SK-N-SH treated with all-trans-retinoic acid at 6 μM for 48 hours (cell line): ENCODE measurements around the gene AMMECR1.

Source experiments
- ARNTL ChIP-seq: fragments of 450-650 bp; formaldehyde crosslinking; IDR thresholded peaks from 2 replicates; pipeline ENCODE4 v1.5.0; 2020; ENCODE audit warnings: low read depth, mild to moderate bottlenecking, moderate library complexity, borderline replicate concordance
- GLIS3 ChIP-seq: fragments of 250-450 bp; sonication (Bioruptor Pico); IDR thresholded peaks from 2 replicates; pipeline ENCODE4 v1.5.0; 2020; ENCODE audit warnings: mild to moderate bottlenecking, moderate library complexity
- RARB ChIP-seq: fragments of 250-450 bp; sonication (Bioruptor Pico); IDR thresholded peaks from 2 replicates; pipeline ENCODE4 v1.8.0; 2021; ENCODE audit warnings: mild to moderate bottlenecking, moderate library complexity
- TOX ChIP-seq: fragments of 250-450 bp; sonication (Bioruptor Pico); IDR thresholded peaks from 2 replicates; pipeline ENCODE4 v1.8.0; 2021; ENCODE audit warnings: mild to moderate bottlenecking, moderate library complexity, borderline replicate concordance
- ZC3H10 ChIP-seq: fragments of 250-450 bp; sonication (Bioruptor Pico); IDR thresholded peaks from 2 replicates; pipeline ENCODE4 v1.5.1; 2021; ENCODE audit warnings: mild to moderate bottlenecking, moderate library complexity
- ZFP3 ChIP-seq: fragments of 250-450 bp; sonication (Bioruptor Pico); IDR thresholded peaks from 2 replicates; pipeline ENCODE4 v1.5.0; 2020; ENCODE audit warnings: mild to moderate bottlenecking, moderate library complexity
- ZFP30 ChIP-seq: fragments of 450-650 bp; formaldehyde crosslinking; IDR thresholded peaks from 2 replicates; pipeline ENCODE4 v1.5.0; 2022; ENCODE audit warnings: mild to moderate bottlenecking, moderate library complexity
- ZNF565 ChIP-seq: fragments of 450-650 bp; formaldehyde crosslinking; conservative IDR thresholded peaks from 2 replicates; pipeline ENCODE4 v1.5.0; 2020; ENCODE audit warnings: low read depth, mild to moderate bottlenecking, moderate library complexity
- TF ChIP-seq, protein P1 (sequence below): fragments of 250-450 bp; sonication (Bioruptor Pico); IDR thresholded peaks from 2 replicates; pipeline ENCODE4 v1.5.1; 2020; ENCODE audit warnings: low read depth, mild to moderate bottlenecking, moderate library complexity
- TF ChIP-seq, protein P2 (sequence below): fragments of 250-450 bp; sonication (Bioruptor Pico); IDR thresholded peaks from 2 replicates; pipeline ENCODE4 v1.5.1; 2021; ENCODE audit warnings: mild to moderate bottlenecking, moderate library complexity
- TF ChIP-seq, protein P3 (sequence below): fragments of 250-450 bp; sonication (Bioruptor Pico); IDR thresholded peaks from 2 replicates; pipeline ENCODE4 v1.8.0; 2020; ENCODE audit warnings: mild to moderate bottlenecking, moderate library complexity, borderline replicate concordance
- TF ChIP-seq, protein P4 (sequence below): fragments of 250-450 bp; sonication (Bioruptor Pico); IDR thresholded peaks from 2 replicates; pipeline ENCODE4 v1.8.0; 2021; ENCODE audit warnings: low read depth, mild to moderate bottlenecking, moderate library complexity, borderline replicate concordance

DNA sequence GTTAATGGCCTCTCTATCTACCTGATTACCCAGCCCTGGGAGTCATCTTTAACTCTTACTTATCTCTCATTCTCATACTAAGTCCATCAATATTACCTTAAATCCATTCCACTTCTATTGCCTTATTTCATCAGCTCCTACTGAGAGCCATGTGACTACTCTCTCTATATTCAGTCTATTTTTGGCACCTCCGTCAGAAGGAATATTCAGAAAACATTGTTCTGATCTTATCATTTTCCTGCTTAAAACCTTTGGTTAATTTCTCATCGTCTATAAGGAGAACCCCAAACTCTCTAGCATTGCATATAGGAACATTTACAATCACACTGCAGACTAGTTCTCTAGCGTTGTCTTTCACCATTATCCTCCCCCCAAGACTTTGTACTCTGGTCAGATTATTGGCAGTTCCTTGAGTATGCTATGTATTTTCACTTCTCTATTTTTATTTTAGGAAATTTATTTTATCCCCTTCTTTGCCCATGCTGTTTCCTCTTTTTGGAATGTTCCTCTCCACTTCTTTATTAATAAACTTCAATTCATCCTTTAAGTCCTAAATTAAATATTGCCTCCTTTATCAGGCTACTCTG is 13.7 kb upstream of the AMMECR1 start:
- TF ChIP-seq, protein P1, sequence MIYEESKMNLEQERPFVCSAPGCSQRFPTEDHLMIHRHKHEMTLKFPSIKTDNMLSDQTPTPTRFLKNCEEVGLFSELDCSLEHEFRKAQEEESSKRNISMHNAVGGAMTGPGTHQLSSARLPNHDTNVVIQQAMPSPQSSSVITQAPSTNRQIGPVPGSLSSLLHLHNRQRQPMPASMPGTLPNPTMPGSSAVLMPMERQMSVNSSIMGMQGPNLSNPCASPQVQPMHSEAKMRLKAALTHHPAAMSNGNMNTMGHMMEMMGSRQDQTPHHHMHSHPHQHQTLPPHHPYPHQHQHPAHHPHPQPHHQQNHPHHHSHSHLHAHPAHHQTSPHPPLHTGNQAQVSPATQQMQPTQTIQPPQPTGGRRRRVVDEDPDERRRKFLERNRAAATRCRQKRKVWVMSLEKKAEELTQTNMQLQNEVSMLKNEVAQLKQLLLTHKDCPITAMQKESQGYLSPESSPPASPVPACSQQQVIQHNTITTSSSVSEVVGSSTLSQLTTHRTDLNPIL: no peak
- no peak for TF ChIP-seq ARNTL (CRISPR knock-in tag)
- TF ChIP-seq, protein P2, sequence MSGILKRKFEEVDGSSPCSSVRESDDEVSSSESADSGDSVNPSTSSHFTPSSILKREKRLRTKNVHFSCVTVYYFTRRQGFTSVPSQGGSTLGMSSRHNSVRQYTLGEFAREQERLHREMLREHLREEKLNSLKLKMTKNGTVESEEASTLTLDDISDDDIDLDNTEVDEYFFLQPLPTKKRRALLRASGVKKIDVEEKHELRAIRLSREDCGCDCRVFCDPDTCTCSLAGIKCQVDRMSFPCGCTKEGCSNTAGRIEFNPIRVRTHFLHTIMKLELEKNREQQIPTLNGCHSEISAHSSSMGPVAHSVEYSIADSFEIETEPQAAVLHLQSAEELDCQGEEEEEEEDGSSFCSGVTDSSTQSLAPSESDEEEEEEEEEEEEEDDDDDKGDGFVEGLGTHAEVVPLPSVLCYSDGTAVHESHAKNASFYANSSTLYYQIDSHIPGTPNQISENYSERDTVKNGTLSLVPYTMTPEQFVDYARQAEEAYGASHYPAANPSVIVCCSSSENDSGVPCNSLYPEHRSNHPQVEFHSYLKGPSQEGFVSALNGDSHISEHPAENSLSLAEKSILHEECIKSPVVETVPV (CRISPR knock-in tag): no peak
- TF ChIP-seq ZNF565 (CRISPR knock-in tag): no peak
- TF ChIP-seq TOX (CRISPR knock-in tag): no peak
- TF ChIP-seq, protein P3, sequence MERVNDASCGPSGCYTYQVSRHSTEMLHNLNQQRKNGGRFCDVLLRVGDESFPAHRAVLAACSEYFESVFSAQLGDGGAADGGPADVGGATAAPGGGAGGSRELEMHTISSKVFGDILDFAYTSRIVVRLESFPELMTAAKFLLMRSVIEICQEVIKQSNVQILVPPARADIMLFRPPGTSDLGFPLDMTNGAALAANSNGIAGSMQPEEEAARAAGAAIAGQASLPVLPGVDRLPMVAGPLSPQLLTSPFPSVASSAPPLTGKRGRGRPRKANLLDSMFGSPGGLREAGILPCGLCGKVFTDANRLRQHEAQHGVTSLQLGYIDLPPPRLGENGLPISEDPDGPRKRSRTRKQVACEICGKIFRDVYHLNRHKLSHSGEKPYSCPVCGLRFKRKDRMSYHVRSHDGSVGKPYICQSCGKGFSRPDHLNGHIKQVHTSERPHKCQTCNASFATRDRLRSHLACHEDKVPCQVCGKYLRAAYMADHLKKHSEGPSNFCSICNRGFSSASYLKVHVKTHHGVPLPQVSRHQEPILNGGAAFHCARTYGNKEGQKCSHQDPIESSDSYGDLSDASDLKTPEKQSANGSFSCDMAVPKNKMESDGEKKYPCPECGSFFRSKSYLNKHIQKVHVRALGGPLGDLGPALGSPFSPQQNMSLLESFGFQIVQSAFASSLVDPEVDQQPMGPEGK (CRISPR knock-in tag): no peak
- no peak for TF ChIP-seq ZC3H10 (CRISPR knock-in tag)
- TF ChIP-seq ZFP30 (CRISPR knock-in tag): no peak
- TF ChIP-seq, protein P4, sequence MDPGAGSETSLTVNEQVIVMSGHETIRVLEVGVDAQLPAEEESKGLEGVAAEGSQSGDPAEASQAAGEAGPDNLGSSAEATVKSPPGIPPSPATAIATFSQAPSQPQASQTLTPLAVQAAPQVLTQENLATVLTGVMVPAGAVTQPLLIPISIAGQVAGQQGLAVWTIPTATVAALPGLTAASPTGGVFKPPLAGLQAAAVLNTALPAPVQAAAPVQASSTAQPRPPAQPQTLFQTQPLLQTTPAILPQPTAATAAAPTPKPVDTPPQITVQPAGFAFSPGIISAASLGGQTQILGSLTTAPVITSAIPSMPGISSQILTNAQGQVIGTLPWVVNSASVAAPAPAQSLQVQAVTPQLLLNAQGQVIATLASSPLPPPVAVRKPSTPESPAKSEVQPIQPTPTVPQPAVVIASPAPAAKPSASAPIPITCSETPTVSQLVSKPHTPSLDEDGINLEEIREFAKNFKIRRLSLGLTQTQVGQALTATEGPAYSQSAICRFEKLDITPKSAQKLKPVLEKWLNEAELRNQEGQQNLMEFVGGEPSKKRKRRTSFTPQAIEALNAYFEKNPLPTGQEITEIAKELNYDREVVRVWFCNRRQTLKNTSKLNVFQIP (CRISPR knock-in tag): no peak
- no peak for TF ChIP-seq ZFP3 (CRISPR knock-in tag)
- TF ChIP-seq GLIS3: no peak
- no peak for TF ChIP-seq RARB (CRISPR knock-in tag)
